A673 (cell line): Measurements from ENCODE around the gene BANF1.

Experiments
- CTCF ChIP-seq: fragments of 300-800, 200-600 bp; sonication (generic); conservative IDR thresholded peaks from 2 replicates; pipeline ENCODE4 v1.5.1; 2017; ENCODE audit warnings: low read depth, mild to moderate bottlenecking, antibody characterized with exemption, low read length, moderate library complexity, mixed read lengths
- EZH2 ChIP-seq: fragments of 200-600 bp; sonication (generic); IDR thresholded peaks from 2 replicates; pipeline ENCODE4 v1.6.1; 2017; ENCODE audit warnings: borderline replicate concordance, low read depth, mild to moderate bottlenecking, mixed read lengths, antibody characterized with exemption, low read length; ENCODE audit not compliant: poor library complexity, severe bottlenecking

GRCh38 chr11:66004186-66004585 is 1.9 kb downstream of the BANF1 start:
- no peak for TF ChIP-seq CTCF
- TF ChIP-seq EZH2: no peak
